B cell (primary cell): ENCODE results near the gene EPHA5. TPM values are rescaled to one million over a fixed set of nuclear protein-coding genes. Genes with fewer than 3 reads are reported as not detected.

ENCODE experiments used
- ATAC-seq: fragments of 200-7000 bp; cut with Tn5 transposase; one replicate; pipeline ENCODE4 v1.10.0; 2021; ENCODE audit warnings: low read depth, mild to moderate bottlenecking, moderate number of reproducible peaks, moderate library complexity
- CTCF ChIA-PET: fragments of 350-600 bp; sonication (Branson Sonifier 250); formaldehyde crosslinking; loops from one replicate; lab custom pipeline; 2021; ENCODE audit warnings: antibody characterized with exemption, inconsistent platforms; lab: Charles Lee
- POLR2A ChIA-PET: fragments of 350-600 bp; sonication (Branson Sonifier 250); formaldehyde crosslinking; loops from one replicate; lab custom pipeline; 2021; ENCODE audit warnings: antibody characterized with exemption; lab: Charles Lee
- DNase-seq: peaks from one replicate; pipeline ENCODE4 v3.0.0; 2013
- H2AFZ ChIP-seq: 2 replicates; pipeline ENCODE4 v1.6.1; 2012; ENCODE audit warnings: mild to moderate bottlenecking, low read depth, low read length; ENCODE audit not compliant: insufficient read depth, poor library complexity, severe bottlenecking
- H3K27ac ChIP-seq, 2 donors: 1 replicate in 1 of 2; 2 replicates in 1 of 2; pipeline ENCODE4 v1.5.1; 2012 to 2013; ENCODE audit warnings: low read length in 2 of 2, mild to moderate bottlenecking in 2 of 2, moderate library complexity in 1 of 2
- H3K27me3 ChIP-seq, 4 experiments: fragments of 200-600 bp in 1 of 4; sonication (generic) in 1 of 4; replicated peaks in 1 of 4; 1 replicate in 2 of 4; 2 replicates in 2 of 4; pipeline versions ENCODE4 v1.6.1 to v1.7.0; 2013 to 2016; ENCODE audit warnings: low read length in 3 of 4, mild to moderate bottlenecking in 2 of 4, mixed read lengths in 1 of 4, moderate library complexity in 1 of 4; ENCODE audit not compliant: insufficient read depth in 4 of 4, control insufficient read depth in 3 of 4; ENCODE audit errors: control extremely low read depth in 1 of 4
- H3K36me3 ChIP-seq, 2 experiments: replicated peaks in 1 of 2; 1 replicate in 1 of 2; 2 replicates in 1 of 2; pipeline versions ENCODE4 v1.6.1 to v1.7.1; 2013; ENCODE audit warnings: low read length in 1 of 2; ENCODE audit not compliant: insufficient read depth in 2 of 2, control insufficient read depth in 1 of 2; ENCODE audit errors: control extremely low read depth in 1 of 2, extremely low read depth in 1 of 2
- H3K4me1 ChIP-seq, 2 donors: fragments of 200-600 bp in 1 of 2; sonication (generic) in 1 of 2; 1 replicate in 1 of 2; 2 replicates in 1 of 2; pipeline versions ENCODE4 v1.5.1 to v1.6.1; 2013 to 2017; ENCODE audit warnings: low read length in 2 of 2; ENCODE audit not compliant: control insufficient read depth in 2 of 2, insufficient read depth in 2 of 2
- H3K4me2 ChIP-seq: replicated peaks from 2 replicates; pipeline ENCODE3; 2012; ENCODE audit warnings: mild to moderate bottlenecking, low read depth, low read length; ENCODE audit not compliant: poor library complexity, severe bottlenecking
- H3K4me3 ChIP-seq, 5 experiments: fragments of 200-600 bp in 1 of 5; sonication (generic) in 1 of 5; 1 replicate in 3 of 5; 2 replicates in 2 of 5; pipeline versions ENCODE4 v1.5.1 to v1.7.0; 2011 to 2016; ENCODE audit warnings: low read length in 4 of 5, mild to moderate bottlenecking in 4 of 5, low read depth in 2 of 5, control low read depth in 1 of 5, moderate library complexity in 1 of 5; ENCODE audit not compliant: insufficient read depth in 1 of 5; ENCODE audit errors: control extremely low read depth in 1 of 5, extremely low read depth in 1 of 5
- H3K79me2 ChIP-seq: fragments of 200-600 bp; sonication (generic); one replicate; pipeline ENCODE4 v1.6.0; 2016; ENCODE audit warnings: low read length; ENCODE audit not compliant: control insufficient read depth, insufficient read depth
- H3K9ac ChIP-seq: fragments of 200-600 bp; sonication (generic); 2 replicates; pipeline ENCODE4 v1.6.1; 2017; ENCODE audit warnings: mild to moderate bottlenecking, low read length, moderate library complexity
- H3K9me3 ChIP-seq, 3 donors: one replicate each; pipeline versions ENCODE4 v1.6.1 to v1.7.1; 2013; ENCODE audit warnings: low read length in 2 of 3; ENCODE audit not compliant: control insufficient read depth in 2 of 3, insufficient read depth in 1 of 3; ENCODE audit errors: control extremely low read depth in 1 of 3
- H4K20me1 ChIP-seq: 2 replicates; pipeline ENCODE4 v1.6.0; 2012; ENCODE audit warnings: mild to moderate bottlenecking, low read length; ENCODE audit not compliant: insufficient read depth, control insufficient read depth, poor library complexity, severe bottlenecking
- H3K27ac Mint-ChIP-seq: one replicate; pipeline ENCODE4 v1.8.0; 2021; ENCODE audit warnings: mixed read lengths
- H3K27me3 Mint-ChIP-seq: one replicate; pipeline ENCODE4 v1.8.0; 2021; ENCODE audit warnings: mixed read lengths
- H3K4me1 Mint-ChIP-seq: one replicate; pipeline ENCODE4 v1.8.0; 2021; ENCODE audit warnings: mixed read lengths
- H3K4me3 Mint-ChIP-seq: one replicate; pipeline ENCODE4 v1.8.0; 2021; ENCODE audit warnings: mixed read lengths
- H3K9me3 Mint-ChIP-seq: one replicate; pipeline ENCODE4 v1.8.0; 2022; ENCODE audit warnings: mixed read lengths; ENCODE audit not compliant: insufficient read depth
- EZH2 ChIP-seq: IDR thresholded peaks from 2 replicates; pipeline ENCODE4 v1.6.1; 2012; ENCODE audit warnings: borderline replicate concordance, low read depth, mild to moderate bottlenecking, moderate library complexity, low read length; ENCODE audit not compliant: insufficient read depth, poor library complexity, severe bottlenecking
- WGBS: methylation state at CpG from one replicate; pipeline ENCODE4 v1.1.5; 2013; ENCODE audit warnings: missing lambda C conversion rate; ENCODE audit not compliant: insufficient coverage; 5-methylcytosine and 5-hydroxymethylcytosine counted together
- intact Hi-C: fragments of 100-400 bp; cut with micrococcal nuclease; formaldehyde crosslinking; loops from one replicate; pipeline ENCODE4 v1.10.0; 2022
- polyA plus RNA-seq: library from polyadenylated mRNA; depleted of rRNA; stranded (reverse); fragments of >200 nt; gene quantifications from 2 replicates; pipeline ENCODE4 v1.2.3, GENCODE V29; 2012
- total RNA-seq, 2 donors: library from RNA; stranded (reverse); fragments of 120-200 nt in 1 of 2; gene quantifications; 1 replicate in 1 of 2; 2 replicates in 1 of 2; pipeline versions ENCODE4 v1.2.3 to v1.2.4, GENCODE V29; 2013 to 2022
- TF ChIP-seq, protein P1 (sequence below): fragments of 200-600 bp; IDR thresholded peaks from one replicate; pipeline ENCODE4 v1.8.0; 2022; ENCODE audit warnings: antibody characterized with exemption, mild to moderate bottlenecking

The EPHA5 gene
- total and polyA plus RNA-seq, 2 donors (not counting 1 experiment from before 2014, with no cell fraction given), result not detected

DNA sequence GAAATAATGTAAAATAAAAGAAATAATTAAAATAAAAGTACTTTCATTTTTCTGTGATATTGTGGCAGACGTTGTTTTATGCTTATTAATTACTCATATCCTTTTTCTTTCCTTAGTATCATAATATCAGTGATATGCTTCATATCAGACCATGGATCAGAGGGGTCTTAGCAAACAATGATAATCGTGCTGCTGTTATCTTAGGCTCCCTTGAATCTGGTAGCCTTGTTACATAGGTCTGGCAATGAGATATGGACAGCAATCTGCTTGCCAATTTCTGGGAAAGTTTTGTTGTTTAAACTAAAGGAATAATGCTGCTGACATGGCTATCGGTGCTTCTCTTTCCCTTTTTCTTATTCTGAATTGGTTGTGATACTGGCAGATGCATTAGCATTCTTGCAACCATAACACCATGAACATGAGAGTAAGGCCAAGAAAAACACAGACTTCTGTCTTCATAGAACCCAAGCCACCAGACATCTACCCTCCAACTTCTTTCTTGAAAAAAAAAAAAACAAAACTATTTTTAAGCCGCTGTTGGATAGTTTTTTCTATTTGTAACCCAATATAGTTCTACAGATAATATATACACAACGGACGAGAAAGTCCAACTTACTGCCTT, 16.4 kb downstream of the EPHA5 start:
- no peaks in the 10 kb centered on the region for H4K20me1 ChIP-seq
- H3K4me2 ChIP-seq, result no peak overlapping the region
- no peak overlapping the region for H3K27ac Mint-ChIP-seq
- no peaks in the 10 kb centered on the region for H3K36me3 ChIP-seq
- H3K27me3 Mint-ChIP-seq, result no peaks in the 10 kb centered on the region
- H3K4me1 Mint-ChIP-seq, result no peaks in the 10 kb centered on the region
- intact Hi-C loops, result no loop called here
- H3K27me3 ChIP-seq, result no peaks in the 10 kb centered on the region
- no peaks in the 10 kb centered on the region for H3K79me2 ChIP-seq
- no peak overlapping the region for H3K27ac ChIP-seq
- ChIA-PET POLR2A (no interaction called here), CTCF (no interaction called here)
- no peaks in the 10 kb centered on the region for H3K9me3 Mint-ChIP-seq
- WGBS, result no CpG with 5 or more reads among the region's 6 CpGs
- DNase-seq (no peak), ATAC-seq (no peak)
- no peak overlapping the region for H3K4me3 ChIP-seq
- H3K9me3 ChIP-seq, result no peaks in the 10 kb centered on the region
- H3K4me3 Mint-ChIP-seq, result no peak overlapping the region
- TF ChIP-seq EZH2, result no peak
- TF ChIP-seq, protein P1, sequence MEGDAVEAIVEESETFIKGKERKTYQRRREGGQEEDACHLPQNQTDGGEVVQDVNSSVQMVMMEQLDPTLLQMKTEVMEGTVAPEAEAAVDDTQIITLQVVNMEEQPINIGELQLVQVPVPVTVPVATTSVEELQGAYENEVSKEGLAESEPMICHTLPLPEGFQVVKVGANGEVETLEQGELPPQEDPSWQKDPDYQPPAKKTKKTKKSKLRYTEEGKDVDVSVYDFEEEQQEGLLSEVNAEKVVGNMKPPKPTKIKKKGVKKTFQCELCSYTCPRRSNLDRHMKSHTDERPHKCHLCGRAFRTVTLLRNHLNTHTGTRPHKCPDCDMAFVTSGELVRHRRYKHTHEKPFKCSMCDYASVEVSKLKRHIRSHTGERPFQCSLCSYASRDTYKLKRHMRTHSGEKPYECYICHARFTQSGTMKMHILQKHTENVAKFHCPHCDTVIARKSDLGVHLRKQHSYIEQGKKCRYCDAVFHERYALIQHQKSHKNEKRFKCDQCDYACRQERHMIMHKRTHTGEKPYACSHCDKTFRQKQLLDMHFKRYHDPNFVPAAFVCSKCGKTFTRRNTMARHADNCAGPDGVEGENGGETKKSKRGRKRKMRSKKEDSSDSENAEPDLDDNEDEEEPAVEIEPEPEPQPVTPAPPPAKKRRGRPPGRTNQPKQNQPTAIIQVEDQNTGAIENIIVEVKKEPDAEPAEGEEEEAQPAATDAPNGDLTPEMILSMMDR, result no peak
- no peak overlapping the region for H2AFZ ChIP-seq
- H3K4me1 ChIP-seq, result no peaks in the 10 kb centered on the region
- no peak overlapping the region for H3K9ac ChIP-seq

DNA sequence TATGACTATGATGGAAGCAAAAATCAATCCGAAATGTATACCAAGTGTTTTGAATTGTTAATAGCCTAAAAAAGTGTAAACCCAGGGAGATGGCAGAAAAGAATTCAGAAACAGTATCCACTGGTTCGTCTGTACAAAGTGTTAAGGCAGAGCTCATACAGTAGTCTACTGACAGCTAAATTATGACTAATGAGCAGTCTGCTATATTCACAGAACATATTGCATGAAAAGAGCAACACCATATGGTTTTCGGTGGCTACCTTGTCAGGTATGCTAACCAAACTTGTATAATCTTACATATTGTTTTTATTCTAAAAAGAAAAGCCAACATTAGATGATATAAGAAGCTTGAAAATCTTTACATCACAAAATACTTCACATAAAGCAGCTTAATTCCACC, 18.5 kb downstream of the EPHA5 start:
- Histone ChIP-seq H3K4me2 (no peak overlapping the region), H3K36me3 (no peaks in the 10 kb centered on the region), H3K27me3 (no peaks in the 10 kb centered on the region), H3K4me3 (no peak overlapping the region), H2AFZ (no peak overlapping the region), H3K9ac (no peak overlapping the region), H4K20me1 (no peaks in the 10 kb centered on the region), H3K9me3 (no peaks in the 10 kb centered on the region), H3K79me2 (no peaks in the 10 kb centered on the region), H3K27ac (no peak overlapping the region), H3K4me1 (no peaks in the 10 kb centered on the region)
- Mint-ChIP-seq H3K9me3 (no peaks in the 10 kb centered on the region), H3K27me3 (no peaks in the 10 kb centered on the region), H3K27ac (no peak overlapping the region), H3K4me1 (no peaks in the 10 kb centered on the region), H3K4me3 (no peak overlapping the region)
- ChIA-PET CTCF (no interaction called here), POLR2A (no interaction called here)
- intact Hi-C loops, result no loop called here
- TF ChIP-seq EZH2, result no peak
- TF ChIP-seq, protein P1, result no peak
- DNase-seq (no peak), ATAC-seq (no peak)
- WGBS, result 75% methylated on average over 2 of the region's 3 CpGs
